ENCODE results near the gene GIMAP2. TPM values are rescaled to one million over a fixed set of nuclear protein-coding genes. Genes with fewer than 3 reads are reported as not detected.

Gene GIMAP2
- total RNA-seq, 4 donors from 2014 or later: 2.2 to 6.7 (median 3.2) TPM

- Histone ChIP-seq H3K27me3 (no peaks in the 10 kb centered on the region), H3K36me3 (no peaks in the 10 kb centered on the region), H3K4me3 (peak overlapping the region; percentile 49 to 58 (median 55)), H3K9me3 (no peaks in the 10 kb centered on the region), H3K4me1 (no peaks in the 10 kb centered on the region), H3K27ac (peak overlapping the region; percentile 69 to 78 (median 73))
- in situ Hi-C loops (cut with MboI; ENCODE audit: low sequenced_read_pairs in 4 of 4): no loop called here
- ATAC-seq: no peak
- DNase-seq: no peak
- intact Hi-C loops (cut with DNase I; ENCODE audit: low total_unique reads): no loop called here
- TF ChIP-seq POLR2A (IDR thresholded peaks at IDR 0.05) (peak; percentile 11 to 23), CTCF (IDR thresholded peaks at IDR 0.05 in 4 of 5, conservative IDR thresholded peaks at IDR 0.05 in 1 of 5) (no peak)
Measured at GRCh38 chr7:150738591-150739001, 53.1 kb downstream of the GIMAP2 start.

- in situ Hi-C loops (cut with MboI; ENCODE audit: low sequenced_read_pairs in 4 of 4): no loop called here
- Histone ChIP-seq H3K27ac (peak overlapping the region; percentile 21 to 78 (median 73)), H3K4me1 (no peaks in the 10 kb centered on the region), H3K4me3 (peak overlapping the region; percentile 49 to 58 (median 55)), H3K27me3 (no peaks in the 10 kb centered on the region), H3K9me3 (no peaks in the 10 kb centered on the region), H3K36me3 (no peaks in the 10 kb centered on the region)
- ATAC-seq: no peak
- intact Hi-C loops (cut with DNase I; ENCODE audit: low total_unique reads): no loop called here
- TF ChIP-seq CTCF (IDR thresholded peaks at IDR 0.05 in 4 of 5, conservative IDR thresholded peaks at IDR 0.05 in 1 of 5) (no peak), POLR2A (IDR thresholded peaks at IDR 0.05) (no peak)
- no peak for DNase-seq
Measured at GRCh38 chr7:150739033-150739432, 53.5 kb downstream of the GIMAP2 start.

- Histone ChIP-seq H3K4me3 (peak overlapping the region; percentile 49 to 58 (median 55)), H3K27ac (peak overlapping the region; percentile 21 to 78 (median 73)), H3K4me1 (no peaks in the 10 kb centered on the region), H3K9me3 (no peaks in the 10 kb centered on the region), H3K27me3 (no peaks in the 10 kb centered on the region), H3K36me3 (no peaks in the 10 kb centered on the region)
- ATAC-seq (peak in 1 of 2 donors; percentile 25), DNase-seq (no peak)
- intact Hi-C loops (cut with DNase I; ENCODE audit: low total_unique reads): no loop called here
- no peak for TF ChIP-seq CTCF (IDR thresholded peaks at IDR 0.05 in 4 of 5, conservative IDR thresholded peaks at IDR 0.05 in 1 of 5)
- peak in 1 of 2 donors; percentile 12 for TF ChIP-seq POLR2A (IDR thresholded peaks at IDR 0.05)
- in situ Hi-C loops (cut with MboI; ENCODE audit: low sequenced_read_pairs in 4 of 4): no loop called here
Measured at GRCh38 chr7:150740053-150740452, 54.5 kb downstream of the GIMAP2 start.

- no peaks in the 10 kb centered on the region for H3K27me3 ChIP-seq
- H3K4me1 ChIP-seq: no peaks in the 10 kb centered on the region
- no peaks in the 10 kb centered on the region for H3K9me3 ChIP-seq
- DNase-seq (no peak), ATAC-seq (no peak)
- no peak for TF ChIP-seq POLR2A (IDR thresholded peaks at IDR 0.05)
- no peak for TF ChIP-seq CTCF (IDR thresholded peaks at IDR 0.05 in 4 of 5, conservative IDR thresholded peaks at IDR 0.05 in 1 of 5)
- H3K27ac ChIP-seq: peak overlapping the region in 2 of 4 donors; percentile 71 to 75
- intact Hi-C loops (cut with DNase I; ENCODE audit: low total_unique reads) (no loop called here), in situ Hi-C loops (cut with MboI; ENCODE audit: low sequenced_read_pairs in 4 of 4) (no loop called here)
- H3K4me3 ChIP-seq: no peak overlapping the region
- no peaks in the 10 kb centered on the region for H3K36me3 ChIP-seq
Measured at GRCh38 chr7:150742286-150742968, 56.9 kb downstream of the GIMAP2 start.

Other genes with a start within 250 kb of the GIMAP2 start
- 10 to 100 TPM in 1 of 4 donors, 1 to 10 TPM in 3; 5.4 to 10.4 (median 7.1) TPM for gene GIMAP8, start 235.1 kb upstream of the GIMAP2 start, total RNA-seq
- 1 to 10 TPM; 6.6 to 7.8 (median 7.0) TPM for gene GIMAP7, start 170.8 kb upstream of the GIMAP2 start, total RNA-seq
- gene GIMAP4, start 118.3 kb upstream of the GIMAP2 start, total RNA-seq: 10 to 100 TPM; 11.9 to 16.9 (median 15.0) TPM
- 10 to 100 TPM in 3 of 4 donors, 1 to 10 TPM in 1; 8.5 to 27.8 (median 12.4) TPM for gene GIMAP6, start 53.3 kb upstream of the GIMAP2 start, total RNA-seq
- 1 to 10 TPM; 4.1 to 7.8 (median 4.9) TPM for gene GIMAP1, start 30.9 kb downstream of the GIMAP2 start, total RNA-seq
- gene GIMAP5, start 51.7 kb downstream of the GIMAP2 start, total RNA-seq: 10 to 100 TPM; 13.5 to 29.4 (median 15.6) TPM
- 1 to 10 TPM; 5.8 to 9.6 (median 7.6) TPM for gene TMEM176B, start 114.7 kb downstream of the GIMAP2 start, total RNA-seq
- 10 to 100 TPM in 1 of 4 donors, 1 to 10 TPM in 3; 5.2 to 12.9 (median 8.9) TPM for gene TMEM176A, start 115.1 kb downstream of the GIMAP2 start, total RNA-seq
- 1 to 10 TPM in 1 of 4 donors, not detected in 3; 1.6 TPM for gene AOC1, start 166.8 kb downstream of the GIMAP2 start, total RNA-seq